GM18502 (cell line): ENCODE results near the gene PRKN.

Experiments
- ATAC-seq: cut with Tn5 transposase; IDR thresholded peaks from one replicate; pipeline ENCODE4 v1.9.1; 2021; ENCODE audit warnings: mild to moderate bottlenecking; ENCODE audit not compliant: unreplicated experiment, poor library complexity

Gene PRKN

GRCh38 chr6:162625846-162626540 lies 101.6 kb downstream of the PRKN start:
- no peak for ATAC-seq

DNA sequence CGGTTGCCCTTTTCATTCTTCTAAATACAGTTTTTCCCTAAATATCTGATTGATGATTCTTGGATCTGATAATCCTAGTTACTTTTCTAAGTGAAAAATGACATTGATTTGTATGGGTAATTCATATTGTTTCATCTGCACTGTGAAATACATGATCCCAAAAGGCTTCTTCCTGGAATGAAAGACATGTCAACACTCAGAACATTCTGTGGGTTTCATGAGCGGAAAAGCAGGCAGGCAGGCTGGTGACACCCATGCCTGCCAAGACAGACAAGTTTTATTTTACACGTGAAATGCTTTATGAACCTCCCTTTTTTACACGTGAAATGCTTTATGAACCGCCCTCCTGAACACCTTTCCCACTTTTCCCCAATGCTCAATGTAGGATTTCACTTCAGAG lies 105.0 kb downstream of the PRKN start:
- no peak for ATAC-seq

- no peak for ATAC-seq
Measured at GRCh38 chr6:162621246-162621645, 106.3 kb downstream of the PRKN start.

DNA sequence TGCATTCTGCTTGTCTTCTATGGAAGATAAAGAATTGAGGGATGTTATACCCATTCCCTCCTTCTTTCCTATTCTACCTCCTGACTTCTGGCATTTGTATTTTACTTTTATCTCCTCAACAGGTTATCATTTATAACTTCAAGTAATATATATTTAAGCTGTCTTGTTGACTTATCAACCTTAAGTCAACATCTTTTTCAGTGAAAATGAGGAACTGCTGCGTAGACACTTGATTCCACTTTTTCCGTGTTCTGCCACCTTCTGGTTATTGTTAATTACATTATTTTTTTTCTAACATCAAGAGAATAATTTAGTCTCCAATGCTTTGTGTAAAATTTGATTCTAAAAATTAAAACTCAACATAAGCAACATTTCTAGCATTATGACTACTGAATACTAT lies 107.5 kb downstream of the PRKN start:
- ATAC-seq: no peak

- ATAC-seq: no peak
Measured at GRCh38 chr6:162618448-162619002, 109.0 kb downstream of the PRKN start.

DNA sequence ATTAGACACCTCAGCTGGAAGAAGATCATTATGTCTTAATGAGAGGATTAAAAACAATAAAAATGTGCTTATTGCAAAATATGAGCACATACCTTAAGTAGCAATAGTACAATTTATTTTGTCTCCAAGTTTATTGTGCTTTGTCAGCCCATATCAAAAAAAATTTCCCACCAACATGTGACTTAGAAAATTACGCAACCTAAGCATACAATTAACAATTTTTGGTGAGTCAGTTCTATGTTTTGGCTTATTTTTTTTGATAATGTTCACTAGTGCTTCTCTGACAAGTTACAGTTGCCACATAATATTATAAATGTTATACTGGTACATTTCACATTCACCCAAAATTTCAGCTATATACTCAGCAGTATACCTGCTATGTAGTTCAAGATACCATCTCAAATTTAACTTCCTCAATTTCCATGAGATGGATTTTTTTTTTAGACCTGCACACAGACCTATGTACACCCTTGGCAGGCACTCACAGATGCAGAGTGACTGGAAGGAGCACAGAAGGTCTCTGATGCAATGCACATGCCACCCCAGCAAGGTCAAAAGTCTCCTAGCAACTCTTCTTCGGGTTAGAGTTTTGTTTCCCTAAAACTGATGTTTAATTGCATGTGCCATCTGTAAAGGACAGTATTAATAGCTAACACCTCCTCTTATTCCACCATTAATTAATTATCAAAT lies 112.4 kb downstream of the PRKN start:
- ATAC-seq: no peak

DNA sequence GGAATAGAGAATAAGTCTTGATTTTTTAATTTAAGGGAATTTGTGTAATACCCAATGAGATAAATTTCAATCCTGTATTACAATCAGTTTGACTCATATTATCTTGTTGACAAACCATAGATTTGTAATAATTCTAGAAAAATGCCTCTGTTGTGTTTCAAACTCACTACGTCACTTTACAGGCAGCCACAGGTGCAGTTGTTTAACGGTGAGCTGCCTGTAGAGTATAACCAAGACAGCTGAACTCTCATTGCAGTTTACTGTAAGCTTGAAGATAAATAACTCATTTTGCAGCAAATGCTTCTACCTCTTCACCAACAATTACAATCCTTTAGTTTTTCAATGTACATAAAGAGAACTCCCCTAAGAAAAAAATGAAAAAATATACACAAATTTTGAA lies 114.3 kb downstream of the PRKN start:
- no peak for ATAC-seq

GRCh38 chr6:162612613-162613012 lies 115.0 kb downstream of the PRKN start:
- ATAC-seq: no peak

DNA sequence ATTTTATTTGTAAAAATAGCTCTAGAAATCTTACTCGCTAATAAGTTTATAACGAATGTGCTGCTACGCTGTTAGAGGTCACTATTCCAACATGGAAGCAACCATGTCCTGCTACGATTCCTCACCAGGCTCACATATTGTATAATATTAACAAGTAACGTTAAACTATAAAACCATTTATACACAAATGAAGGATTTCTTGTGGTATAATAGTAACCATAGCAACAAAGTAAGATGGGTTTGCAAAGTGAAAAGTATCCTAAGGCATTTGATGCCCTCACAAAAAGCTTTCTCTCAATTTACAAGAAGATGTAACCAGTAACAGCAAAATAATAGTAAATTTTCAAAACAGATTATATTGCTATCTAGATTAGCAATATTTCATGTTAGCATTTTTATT lies 117.2 kb downstream of the PRKN start:
- ATAC-seq: no peak

DNA sequence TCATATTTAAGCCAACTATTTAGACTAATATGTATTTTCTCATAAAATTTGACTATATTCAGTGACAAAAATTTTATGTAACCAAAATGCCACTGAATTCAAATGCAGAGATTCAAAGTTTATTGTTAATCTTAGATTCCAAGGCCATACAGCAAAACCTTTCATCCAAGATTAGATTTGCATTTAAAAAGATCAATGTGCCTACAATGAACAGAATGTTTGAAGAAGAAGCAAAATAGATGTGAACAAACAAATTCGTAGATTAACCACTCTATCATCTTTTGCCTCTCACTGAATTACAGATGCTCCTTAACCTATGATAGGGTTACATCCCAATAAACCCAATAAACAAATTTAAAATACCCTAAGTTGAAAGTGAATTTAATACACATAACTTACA lies 121.7 kb downstream of the PRKN start:
- ATAC-seq: no peak

GRCh38 chr6:162603231-162604015 lies 124.1 kb downstream of the PRKN start:
- no peak for ATAC-seq

GRCh38 chr6:162602759-162603158 lies 124.8 kb downstream of the PRKN start:
- ATAC-seq: no peak

GRCh38 chr6:162596676-162597075 lies 130.9 kb downstream of the PRKN start:
- ATAC-seq: no peak

DNA sequence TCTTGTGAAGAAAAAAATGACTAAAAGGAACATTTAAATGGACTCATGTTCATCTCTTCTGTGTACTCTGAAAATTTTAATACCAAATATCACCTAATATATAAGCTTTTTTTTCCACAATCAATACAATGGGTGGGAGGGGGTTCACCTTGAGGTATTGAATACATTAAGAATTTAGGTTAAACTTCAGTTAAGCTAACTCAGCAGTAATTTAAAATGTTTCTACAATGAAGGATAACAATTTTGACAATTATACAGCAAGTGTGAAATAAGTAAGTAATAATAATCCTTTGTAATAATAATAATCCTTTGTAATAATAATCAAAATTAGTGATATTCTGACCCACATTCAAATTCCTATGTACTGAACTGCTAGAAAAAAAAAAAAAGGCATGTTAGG lies 136.0 kb downstream of the PRKN start:
- no peak for ATAC-seq

DNA sequence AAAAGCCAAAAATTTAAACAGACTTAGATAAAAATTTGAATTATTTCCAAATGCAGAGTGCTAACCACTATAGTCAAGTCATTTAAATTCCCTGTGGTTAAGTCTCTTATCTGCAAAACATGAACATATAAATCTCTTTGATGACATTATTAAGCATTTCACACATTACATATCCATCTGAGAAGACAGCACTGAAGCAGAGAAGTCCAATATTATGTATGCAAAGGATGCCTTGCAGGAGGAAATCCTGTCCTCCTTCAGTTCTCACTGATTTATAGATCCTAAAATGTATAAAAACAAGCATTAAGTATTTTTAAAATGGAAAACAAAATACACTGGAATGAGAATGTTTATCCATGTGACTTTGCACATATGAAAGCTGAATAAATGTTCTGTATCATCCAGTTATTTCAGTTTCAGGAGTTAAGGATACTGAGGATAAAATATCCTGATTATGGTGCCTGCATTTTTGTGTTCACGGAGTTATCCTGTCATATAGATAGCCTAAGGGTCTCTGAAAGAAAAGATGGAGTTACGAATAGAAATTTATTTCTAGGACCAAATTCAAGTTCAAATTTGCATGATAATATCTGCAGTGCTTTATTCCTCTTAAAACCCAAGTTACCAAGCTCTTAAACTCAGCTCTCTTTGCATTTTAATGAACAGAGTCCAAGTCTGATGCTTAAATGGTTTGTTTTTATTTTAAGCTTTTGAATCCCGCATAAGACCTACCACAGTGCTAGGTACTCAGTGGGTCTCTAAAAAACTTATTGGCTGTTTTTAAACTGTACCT lies 145.4 kb downstream of the PRKN start:
- ATAC-seq: no peak

- no peak for ATAC-seq
Measured at GRCh38 chr6:162580619-162581018, 146.9 kb downstream of the PRKN start.

- ATAC-seq: no peak
Measured at GRCh38 chr6:162576016-162576415, 151.6 kb downstream of the PRKN start.

- ATAC-seq: no peak
Measured at GRCh38 chr6:162572240-162572639, 155.3 kb downstream of the PRKN start.

DNA sequence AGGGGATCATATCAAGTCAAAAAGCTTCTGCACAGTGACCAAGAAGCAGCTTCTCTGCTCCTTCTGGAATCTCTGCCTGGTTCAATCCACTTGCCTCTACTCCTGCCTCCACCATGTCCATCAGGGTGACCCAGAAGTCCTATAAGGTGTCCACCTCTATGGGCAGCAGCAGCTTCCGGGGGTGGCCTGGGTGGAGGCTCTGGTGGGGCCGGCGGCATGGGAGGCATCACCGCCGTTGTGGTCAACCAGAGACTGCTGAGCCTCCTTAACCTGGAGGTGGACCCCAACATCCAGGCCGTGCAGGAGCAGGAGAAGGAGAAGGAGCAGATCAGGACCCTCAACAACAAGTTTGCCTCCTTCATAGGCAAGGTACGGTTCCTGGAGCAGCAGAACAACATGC lies 159.3 kb downstream of the PRKN start:
- no peak for ATAC-seq

- no peak for ATAC-seq
Measured at GRCh38 chr6:162562041-162562440, 165.5 kb downstream of the PRKN start.
